DOHH2 (cell line): ENCODE data around the gene MAP3K7CL.

Experiments
- H3F3A ChIP-seq: fragments of 200-600 bp; sonication (generic), shearing (Covaris generic); 2 replicates; pipeline ENCODE4 v1.6.0; 2016; ENCODE audit warnings: antibody characterized with exemption, mild to moderate bottlenecking; ENCODE audit not compliant: control insufficient read depth, insufficient read depth
- H3K27ac ChIP-seq: fragments of 200-600 bp; sonication (generic); 2 replicates; pipeline ENCODE4 v1.5.1; 2014; ENCODE audit warnings: low read depth, mild to moderate bottlenecking, low read length, moderate library complexity
- H3K27me3 ChIP-seq: fragments of 200-600 bp; sonication (generic); 2 replicates; pipeline ENCODE4 v1.6.1; 2014; ENCODE audit warnings: mild to moderate bottlenecking, low read length, mixed read lengths; ENCODE audit not compliant: control insufficient read depth
- H3K36me3 ChIP-seq: fragments of 200-600 bp; sonication (generic); 2 replicates; pipeline ENCODE4 v1.6.1; 2014; ENCODE audit warnings: mild to moderate bottlenecking, low read length, moderate library complexity, mixed read lengths; ENCODE audit not compliant: control insufficient read depth
- H3K4me1 ChIP-seq: fragments of 200-600 bp; sonication (generic); 2 replicates; pipeline ENCODE4 v1.6.1; 2014; ENCODE audit warnings: mild to moderate bottlenecking, low read length, mixed read lengths; ENCODE audit not compliant: control insufficient read depth
- H3K4me2 ChIP-seq: fragments of 200-600 bp; sonication (generic); 2 replicates; pipeline ENCODE4 v1.6.0; 2014; ENCODE audit warnings: mild to moderate bottlenecking, low read length, moderate library complexity
- H3K4me3 ChIP-seq: fragments of 200-600 bp; sonication (generic); 2 replicates; pipeline ENCODE4 v1.5.1; 2014; ENCODE audit warnings: mild to moderate bottlenecking, low read length, mixed read lengths
- H3K79me2 ChIP-seq: fragments of 200-600 bp; sonication (generic); 2 replicates; pipeline ENCODE4 v1.6.1; 2014; ENCODE audit warnings: mild to moderate bottlenecking, low read length, mixed read lengths; ENCODE audit not compliant: control insufficient read depth
- H3K9me2 ChIP-seq: fragments of 200-600 bp; sonication (generic); replicated peaks from 2 replicates; pipeline ENCODE4 v1.6.1; 2014; ENCODE audit warnings: mild to moderate bottlenecking, low read length, mixed read lengths; ENCODE audit not compliant: control insufficient read depth
- H3K9me3 ChIP-seq: fragments of 200-600 bp; sonication (generic); 2 replicates; pipeline ENCODE4 v1.6.1; 2014; ENCODE audit warnings: antibody characterized with exemption, low read length, mixed read lengths; ENCODE audit not compliant: control insufficient read depth, insufficient read depth
- H4K20me1 ChIP-seq: fragments of 200-600 bp; sonication (generic); 2 replicates; pipeline ENCODE4 v1.6.0; 2014; ENCODE audit warnings: low read depth, mild to moderate bottlenecking, antibody characterized with exemption, low read length, moderate library complexity; ENCODE audit not compliant: control insufficient read depth, insufficient read depth
- CTCF ChIP-seq: fragments of 200-600 bp; sonication (generic); IDR thresholded peaks from one replicate; pipeline ENCODE4 v1.5.1; 2014; ENCODE audit warnings: antibody characterized with exemption, mild to moderate bottlenecking, low read depth, low read length; ENCODE audit not compliant: poor library complexity, severe bottlenecking
- EZH2phosphoT487 ChIP-seq: fragments of 200-600 bp; sonication (generic); IDR thresholded peaks from 2 replicates; pipeline ENCODE4 v1.6.1; 2017; ENCODE audit warnings: borderline replicate concordance, mild to moderate bottlenecking, antibody characterized with exemption, low read length, moderate library complexity, mixed read lengths

MAP3K7CL gene

GRCh38 chr21:29125979-29126378 is 4.5 kb upstream of the MAP3K7CL start:
- H3K79me2 ChIP-seq, result no peaks in the 10 kb centered on the region
- no peak for TF ChIP-seq EZH2phosphoT487
- TF ChIP-seq CTCF, result no peak
- H3K36me3 ChIP-seq, result no peaks in the 10 kb centered on the region
- no peak overlapping the region for H3K27ac ChIP-seq
- H3K4me3 ChIP-seq, result no peak overlapping the region
- H4K20me1 ChIP-seq, result no peaks in the 10 kb centered on the region
- H3K4me1 ChIP-seq, result peaks cover 24% of the 10 kb centered on the region
- no peak overlapping the region for H3K4me2 ChIP-seq
- H3F3A ChIP-seq, result no peaks in the 10 kb centered on the region
- H3K9me3 ChIP-seq, result no peaks in the 10 kb centered on the region
- H3K27me3 ChIP-seq, result no peaks in the 10 kb centered on the region
- H3K9me2 ChIP-seq, result no peaks in the 10 kb centered on the region

- no peak overlapping the region for H3K4me3 ChIP-seq
- H3K4me1 ChIP-seq, result no peaks in the 10 kb centered on the region
Observed at GRCh38 chr21:29133241-29133640, 2.8 kb downstream of the MAP3K7CL start.

GRCh38 chr21:29133796-29134195 is 3.4 kb downstream of the MAP3K7CL start:
- H3K9me3 ChIP-seq, result no peaks in the 10 kb centered on the region
- TF ChIP-seq CTCF (no peak), EZH2phosphoT487 (no peak)
- H3F3A ChIP-seq, result no peaks in the 10 kb centered on the region
- no peaks in the 10 kb centered on the region for H3K79me2 ChIP-seq
- no peaks in the 10 kb centered on the region for H3K36me3 ChIP-seq
- no peaks in the 10 kb centered on the region for H3K9me2 ChIP-seq
- no peaks in the 10 kb centered on the region for H3K4me1 ChIP-seq
- H3K4me3 ChIP-seq, result no peak overlapping the region
- no peak overlapping the region for H3K27ac ChIP-seq
- no peaks in the 10 kb centered on the region for H3K27me3 ChIP-seq
- H4K20me1 ChIP-seq, result no peaks in the 10 kb centered on the region
- no peak overlapping the region for H3K4me2 ChIP-seq

More at GRCh38 chr21:29133241-29133640, 2.8 kb downstream of the MAP3K7CL start:
- H3K27me3 ChIP-seq, result no peaks in the 10 kb centered on the region
- TF ChIP-seq CTCF (no peak), EZH2phosphoT487 (no peak)
- H4K20me1 ChIP-seq, result no peaks in the 10 kb centered on the region
- no peaks in the 10 kb centered on the region for H3K36me3 ChIP-seq
- H3K9me2 ChIP-seq, result no peaks in the 10 kb centered on the region
- no peaks in the 10 kb centered on the region for H3K79me2 ChIP-seq
- H3K9me3 ChIP-seq, result no peaks in the 10 kb centered on the region
- no peaks in the 10 kb centered on the region for H3F3A ChIP-seq
- H3K4me2 ChIP-seq, result no peak overlapping the region
- H3K27ac ChIP-seq, result no peak overlapping the region

GRCh38 chr21:29135481-29135880 is 5.0 kb downstream of the MAP3K7CL start:
- no peaks in the 10 kb centered on the region for H3K9me3 ChIP-seq
- no peaks in the 10 kb centered on the region for H4K20me1 ChIP-seq
- H3K36me3 ChIP-seq, result no peaks in the 10 kb centered on the region
- H3K27ac ChIP-seq, result no peak overlapping the region
- no peaks in the 10 kb centered on the region for H3K27me3 ChIP-seq
- H3F3A ChIP-seq, result no peaks in the 10 kb centered on the region
- H3K79me2 ChIP-seq, result no peaks in the 10 kb centered on the region
- TF ChIP-seq EZH2phosphoT487 (no peak), CTCF (no peak)
- H3K4me3 ChIP-seq, result no peak overlapping the region
- H3K4me2 ChIP-seq, result no peak overlapping the region
- H3K4me1 ChIP-seq, result no peaks in the 10 kb centered on the region
- H3K9me2 ChIP-seq, result no peaks in the 10 kb centered on the region
